SK-N-SH (cell line): ENCODE results near the gene IRX6. TPM values are rescaled to one million over a fixed set of nuclear protein-coding genes. Genes with fewer than 3 reads are reported as not detected.

Experiments
- CTCF ChIA-PET: fragments of 300-600, 350-600 bp; formaldehyde crosslinking; extraction: SDS; loops from one replicate; lab custom pipeline; 2021; lab: Yijun Ruan, JAX
- POLR2A ChIA-PET: fragments of 350-600 bp; sonication (Branson Sonifier 250); formaldehyde crosslinking; extraction: SDS; loops from one replicate; lab custom pipeline; 2020; ENCODE audit warnings: antibody characterized with exemption, inconsistent platforms; lab: Yijun Ruan, JAX
- DNase-seq: peaks from one replicate; pipeline ENCODE4 v3.0.0; 2012
- H2AFZ ChIP-seq: fragments of 200-600 bp; sonication (generic); 2 replicates; pipeline ENCODE4 v1.8.1; 2016; ENCODE audit warnings: antibody characterized with exemption, mild to moderate bottlenecking, low read depth
- H3F3A ChIP-seq: fragments of 200-600 bp; sonication (generic); replicated peaks from 2 replicates; pipeline ENCODE3; 2016; ENCODE audit warnings: antibody characterized with exemption, mild to moderate bottlenecking; ENCODE audit not compliant: insufficient read depth
- H3K27ac ChIP-seq, 2 experiments: fragments of 200-500 bp in 1 of 2; fragments of 200-600 bp in 1 of 2; sonication (Bioruptor generic) in 1 of 2; sonication (generic), shearing (Covaris generic) in 1 of 2; 2 replicates each; pipeline versions ENCODE4 v1.5.1 to v1.6.1; 2014 to 2016; ENCODE audit warnings: low read depth in 2 of 2, inconsistent platforms in 1 of 2, low read length in 1 of 2, mild to moderate bottlenecking in 1 of 2, mixed read lengths in 1 of 2
- H3K27me3 ChIP-seq: fragments of 200-600 bp; sonication (generic), shearing (Covaris generic); 2 replicates; pipeline ENCODE4 v1.6.1; 2016; ENCODE audit warnings: mixed run types; ENCODE audit not compliant: insufficient read depth
- H3K36me3 ChIP-seq, 2 experiments: fragments of 200-500 bp in 1 of 2; fragments of 200-600 bp in 1 of 2; sonication (Bioruptor generic) in 1 of 2; sonication (generic) in 1 of 2; replicated peaks in 1 of 2; 2 replicates each; pipeline versions ENCODE3 to v1.5.1; 2014 to 2016; ENCODE audit warnings: low read length in 1 of 2, mild to moderate bottlenecking in 1 of 2; ENCODE audit not compliant: insufficient read depth in 2 of 2, control insufficient read depth in 1 of 2
- H3K4me1 ChIP-seq, 2 experiments: fragments of 200-500 bp in 1 of 2; fragments of 200-600 bp in 1 of 2; sonication (Bioruptor generic) in 1 of 2; sonication (generic), shearing (Covaris generic) in 1 of 2; 2 replicates each; pipeline versions ENCODE4 v1.5.1 to v1.6.1; 2014 to 2016; ENCODE audit warnings: low read depth in 1 of 2, low read length in 1 of 2, mixed run types in 1 of 2; ENCODE audit not compliant: insufficient read depth in 2 of 2, control insufficient read depth in 1 of 2
- H3K4me2 ChIP-seq: fragments of 200-600 bp; sonication (generic), shearing (Covaris generic); 2 replicates; pipeline ENCODE4 v1.6.1; 2017; ENCODE audit warnings: mixed run types
- H3K4me3 ChIP-seq, 2 experiments: fragments of 200-500 bp in 1 of 2; fragments of 200-600 bp in 1 of 2; sonication (Bioruptor generic) in 1 of 2; sonication (generic), shearing (Covaris generic) in 1 of 2; 2 replicates each; pipeline versions ENCODE4 v1.5.1 to v1.8.1; 2014 to 2016; ENCODE audit warnings: low read depth in 2 of 2, inconsistent platforms in 1 of 2, low read length in 1 of 2, mild to moderate bottlenecking in 1 of 2, mixed read lengths in 1 of 2, moderate library complexity in 1 of 2
- H3K79me2 ChIP-seq: fragments of 200-600 bp; sonication (generic); 2 replicates; pipeline ENCODE4 v1.8.1; 2017; ENCODE audit warnings: mild to moderate bottlenecking; ENCODE audit not compliant: insufficient read depth
- H3K9ac ChIP-seq: fragments of 200-600 bp; sonication (generic); 2 replicates; pipeline ENCODE4 v1.6.1; 2017; ENCODE audit warnings: mixed run types
- H3K9me2 ChIP-seq: fragments of 200-600 bp; sonication (generic); 2 replicates; pipeline ENCODE4 v1.6.1; 2017; ENCODE audit warnings: mixed run types
- H3K9me3 ChIP-seq: fragments of 200-600 bp; sonication (generic); 2 replicates; pipeline ENCODE4 v1.6.1; 2017; ENCODE audit warnings: mixed run types, mild to moderate bottlenecking, moderate library complexity
- H4K20me1 ChIP-seq: fragments of 200-600 bp; sonication (generic); 2 replicates; pipeline ENCODE4 v1.6.1; 2017; ENCODE audit warnings: mild to moderate bottlenecking, mixed run types; ENCODE audit not compliant: insufficient read depth
- CHD2 ChIP-seq: fragments of 150-350 bp; IDR thresholded peaks from 2 replicates; pipeline ENCODE4 v1.6.1; 2018; ENCODE audit warnings: low read length; ENCODE audit not compliant: partially characterized antibody
- EZH2phosphoT487 ChIP-seq: fragments of 200-600 bp; sonication (generic); IDR thresholded peaks from 2 replicates; pipeline ENCODE4 v1.6.1; 2017; ENCODE audit warnings: low read depth, mixed run types, mild to moderate bottlenecking, antibody characterized with exemption, moderate library complexity, borderline replicate concordance
- FOSL2 ChIP-seq: IDR thresholded peaks from 2 replicates; pipeline ENCODE4 v1.4.0; 2012; ENCODE audit warnings: low read depth, mild to moderate bottlenecking, moderate library complexity, borderline replicate concordance
- GABPA ChIP-seq: IDR thresholded peaks from 2 replicates; pipeline ENCODE4 v1.4.0; 2012; ENCODE audit warnings: low read depth, mild to moderate bottlenecking
- IRF3 ChIP-seq: fragments of 150-350 bp; IDR thresholded peaks from 2 replicates; pipeline ENCODE4 v1.6.1; 2016; ENCODE audit warnings: mild to moderate bottlenecking, low read depth, low read length
- JUND ChIP-seq: IDR thresholded peaks from 2 replicates; pipeline ENCODE4 v1.4.0; 2012
- MAX ChIP-seq: IDR thresholded peaks from 2 replicates; pipeline ENCODE4 v1.4.0; 2012; ENCODE audit warnings: low read depth
- POLR2AphosphoS5 ChIP-seq: IDR thresholded peaks from 2 replicates; pipeline ENCODE4 v1.6.1; 2012; ENCODE audit warnings: low read depth, low read length
- REST ChIP-seq: IDR thresholded peaks from 2 replicates; pipeline ENCODE4 v1.6.1; 2012; ENCODE audit warnings: mild to moderate bottlenecking, low read depth, low read length, moderate library complexity
- RFX5 ChIP-seq: IDR thresholded peaks from 2 replicates; pipeline ENCODE4 v1.6.1; 2012; ENCODE audit warnings: mild to moderate bottlenecking, improper control_type of control experiment, low read length
- RXRA ChIP-seq: IDR thresholded peaks from 2 replicates; pipeline ENCODE4 v1.4.0; 2012; ENCODE audit warnings: low read depth, mild to moderate bottlenecking, borderline replicate concordance
- TAF1 ChIP-seq: IDR thresholded peaks from 2 replicates; pipeline ENCODE4 v1.6.1; 2012; ENCODE audit warnings: low read depth, mild to moderate bottlenecking, low read length, moderate library complexity, borderline replicate concordance
- USF1 ChIP-seq: IDR thresholded peaks from 2 replicates; pipeline ENCODE4 v1.4.0; 2012; ENCODE audit warnings: low read depth, borderline replicate concordance
- ZBTB33 ChIP-seq: IDR thresholded peaks from 2 replicates; pipeline ENCODE4 v1.4.0; 2012; ENCODE audit warnings: low read depth, borderline replicate concordance
- WGBS: methylation state at CpG from one replicate; pipeline ENCODE4 v1.1.6; 2017; ENCODE audit warnings: low lambda C conversion rate; 5-methylcytosine and 5-hydroxymethylcytosine counted together
- polyA plus RNA-seq, 3 experiments: library from polyadenylated mRNA; depleted of rRNA; stranded (reverse); fragments of >200 nt; gene quantifications; 2 replicates each; pipeline ENCODE4 v1.2.3, GENCODE V29; 2012

Gene IRX6
- polyA plus RNA-seq, 1 of the 3 experiments (the other 2 are of a cell fraction), result not detected

GRCh38 chr16:55297910-55298479 lies 26.0 kb upstream of the IRX6 start:
- no peaks in the 10 kb centered on the region for H3F3A ChIP-seq
- peaks cover 0 to 14% of the 10 kb centered on the region in 2 experiments; a peak in 1 of 4 replicates for H3K4me1 ChIP-seq
- H3K27ac ChIP-seq, result no peak overlapping the region
- H3K9me3 ChIP-seq, result no peaks in the 10 kb centered on the region
- no peaks in the 10 kb centered on the region for H3K79me2 ChIP-seq
- H3K27me3 ChIP-seq, result no peaks in the 10 kb centered on the region
- no peak overlapping the region for H3K9ac ChIP-seq
- 0% methylated on average over 1 of the region's 1 CpG for WGBS
- no peak overlapping the region for H2AFZ ChIP-seq
- ChIA-PET CTCF (interaction anchor here (2.6 kb wide), 1 partner anchor 25 kb away, joined by 14 read pairs; the partner anchor contains the start of gene IRX6), POLR2A (no interaction called here)
- no peaks in the 10 kb centered on the region for H3K36me3 ChIP-seq
- DNase-seq, result no peak
- H3K4me2 ChIP-seq, result no peak overlapping the region
- TF ChIP-seq ZBTB33 (no peak), USF1 (no peak), RXRA (no peak), TAF1 (no peak), IRF3 (no peak), GABPA (no peak), MAX (no peak), EZH2phosphoT487 (no peak), FOSL2 (no peak), RFX5 (no peak), POLR2AphosphoS5 (no peak), JUND (no peak), CHD2 (no peak), REST (no peak)
- no peak overlapping the region for H3K4me3 ChIP-seq
- no peaks in the 10 kb centered on the region for H4K20me1 ChIP-seq
- H3K9me2 ChIP-seq, result no peaks in the 10 kb centered on the region
